Osteoblast (primary cell): ENCODE measurements around the gene PYROXD2. TPM values are rescaled to one million over a fixed set of nuclear protein-coding genes. Genes with fewer than 3 reads are reported as not detected.
A peak's percentile ranks its signal among the peaks of the same experiment; 100 is the strongest.

Experiments
- DNase-seq: peaks from one replicate; pipeline ENCODE4 v3.0.0; 2011; ENCODE audit warnings: low spot score, mixed read lengths; ENCODE audit not compliant: insufficient read length; ENCODE audit errors: missing footprints
- H2AFZ ChIP-seq: 2 replicates; pipeline ENCODE4 v1.6.0; 2011; ENCODE audit warnings: mild to moderate bottlenecking, low read length
- H3K27ac ChIP-seq: 2 replicates; pipeline ENCODE4 v1.5.1; 2011; ENCODE audit warnings: mild to moderate bottlenecking, low read depth, low read length, moderate library complexity
- H3K27me3 ChIP-seq: 2 replicates; pipeline ENCODE4 v1.6.0; 2012; ENCODE audit warnings: mild to moderate bottlenecking, control low read depth, inconsistent platforms, low read length, moderate library complexity; ENCODE audit not compliant: insufficient read depth
- H3K36me3 ChIP-seq: 2 replicates; pipeline ENCODE4 v1.5.1; 2011; ENCODE audit warnings: mild to moderate bottlenecking, low read length, control low read depth, moderate library complexity; ENCODE audit not compliant: insufficient read depth
- H3K4me1 ChIP-seq: 2 replicates; pipeline ENCODE4 v1.5.1; 2011; ENCODE audit warnings: mild to moderate bottlenecking, low read length, control low read depth, moderate library complexity; ENCODE audit not compliant: insufficient read depth
- H3K4me2 ChIP-seq: 2 replicates; pipeline ENCODE4 v1.6.0; 2011; ENCODE audit warnings: mild to moderate bottlenecking, low read length; ENCODE audit not compliant: insufficient read depth
- H3K4me3 ChIP-seq: fragments of 200-600 bp; sonication (generic); 3 replicates; pipeline ENCODE4 v1.5.1; 2012; ENCODE audit warnings: mild to moderate bottlenecking, low read length, inconsistent platforms; ENCODE audit not compliant: insufficient read depth
- H3K79me2 ChIP-seq: 2 replicates; pipeline ENCODE4 v1.6.0; 2012; ENCODE audit warnings: mild to moderate bottlenecking, low read length, control low read depth, inconsistent platforms; ENCODE audit not compliant: insufficient read depth
- H3K9me3 ChIP-seq: 2 replicates; pipeline ENCODE4 v1.5.1; 2011; ENCODE audit warnings: low read depth, low read length, control low read depth
- H4K20me1 ChIP-seq: 2 replicates; pipeline ENCODE4 v1.6.0; 2012; ENCODE audit warnings: mild to moderate bottlenecking, low read length, control low read depth; ENCODE audit not compliant: insufficient read depth
- total RNA-seq: library from RNA; depleted of rRNA; stranded (reverse); fragments of >200 nt; gene quantifications from 2 replicates; pipeline ENCODE4 v1.2.3, GENCODE V29; 2012
- TF ChIP-seq, protein P1 (sequence below): IDR thresholded peaks from 2 replicates; pipeline ENCODE4 v1.5.1; 2011; ENCODE audit warnings: mild to moderate bottlenecking, low read depth, low read length, moderate library complexity; ENCODE audit errors: extremely low read depth

PYROXD2 gene
- total RNA-seq, 1 donor: 11.6 TPM

DNA sequence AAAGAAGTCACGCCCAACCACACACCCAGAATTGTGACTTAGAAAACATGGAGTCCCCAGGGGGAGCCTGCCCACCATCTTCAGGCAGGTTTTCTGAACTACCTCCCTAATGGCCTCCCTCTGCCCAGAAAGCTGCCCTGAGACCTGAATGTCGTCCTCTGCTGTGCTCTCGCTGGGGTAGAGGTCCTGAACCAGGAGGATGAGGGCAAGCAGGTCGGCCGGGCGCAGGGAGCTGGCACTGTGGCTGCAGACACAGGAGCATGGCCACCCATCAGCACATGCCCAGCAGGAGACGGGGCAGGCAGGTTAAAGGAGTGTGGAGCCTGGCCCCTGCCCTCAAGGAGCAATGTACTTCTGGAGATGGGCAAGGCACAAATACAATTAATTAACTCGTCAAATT lies 15.4 kb upstream of the PYROXD2 start:
- no peaks in the 10 kb centered on the region for H3K79me2 ChIP-seq
- H2AFZ ChIP-seq: no peak overlapping the region
- no peaks in the 10 kb centered on the region for H3K27me3 ChIP-seq
- H3K27ac ChIP-seq: no peak overlapping the region
- no peak overlapping the region for H3K4me2 ChIP-seq
- peaks cover 53% of the 10 kb centered on the region for H3K36me3 ChIP-seq
- H3K4me3 ChIP-seq: no peak overlapping the region
- H3K4me1 ChIP-seq: peaks cover 6% of the 10 kb centered on the region
- H4K20me1 ChIP-seq: no peaks in the 10 kb centered on the region
- TF ChIP-seq, protein P1, sequence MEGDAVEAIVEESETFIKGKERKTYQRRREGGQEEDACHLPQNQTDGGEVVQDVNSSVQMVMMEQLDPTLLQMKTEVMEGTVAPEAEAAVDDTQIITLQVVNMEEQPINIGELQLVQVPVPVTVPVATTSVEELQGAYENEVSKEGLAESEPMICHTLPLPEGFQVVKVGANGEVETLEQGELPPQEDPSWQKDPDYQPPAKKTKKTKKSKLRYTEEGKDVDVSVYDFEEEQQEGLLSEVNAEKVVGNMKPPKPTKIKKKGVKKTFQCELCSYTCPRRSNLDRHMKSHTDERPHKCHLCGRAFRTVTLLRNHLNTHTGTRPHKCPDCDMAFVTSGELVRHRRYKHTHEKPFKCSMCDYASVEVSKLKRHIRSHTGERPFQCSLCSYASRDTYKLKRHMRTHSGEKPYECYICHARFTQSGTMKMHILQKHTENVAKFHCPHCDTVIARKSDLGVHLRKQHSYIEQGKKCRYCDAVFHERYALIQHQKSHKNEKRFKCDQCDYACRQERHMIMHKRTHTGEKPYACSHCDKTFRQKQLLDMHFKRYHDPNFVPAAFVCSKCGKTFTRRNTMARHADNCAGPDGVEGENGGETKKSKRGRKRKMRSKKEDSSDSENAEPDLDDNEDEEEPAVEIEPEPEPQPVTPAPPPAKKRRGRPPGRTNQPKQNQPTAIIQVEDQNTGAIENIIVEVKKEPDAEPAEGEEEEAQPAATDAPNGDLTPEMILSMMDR: no peak
- H3K9me3 ChIP-seq: no peaks in the 10 kb centered on the region
- peak; percentile 52 for DNase-seq

DNA sequence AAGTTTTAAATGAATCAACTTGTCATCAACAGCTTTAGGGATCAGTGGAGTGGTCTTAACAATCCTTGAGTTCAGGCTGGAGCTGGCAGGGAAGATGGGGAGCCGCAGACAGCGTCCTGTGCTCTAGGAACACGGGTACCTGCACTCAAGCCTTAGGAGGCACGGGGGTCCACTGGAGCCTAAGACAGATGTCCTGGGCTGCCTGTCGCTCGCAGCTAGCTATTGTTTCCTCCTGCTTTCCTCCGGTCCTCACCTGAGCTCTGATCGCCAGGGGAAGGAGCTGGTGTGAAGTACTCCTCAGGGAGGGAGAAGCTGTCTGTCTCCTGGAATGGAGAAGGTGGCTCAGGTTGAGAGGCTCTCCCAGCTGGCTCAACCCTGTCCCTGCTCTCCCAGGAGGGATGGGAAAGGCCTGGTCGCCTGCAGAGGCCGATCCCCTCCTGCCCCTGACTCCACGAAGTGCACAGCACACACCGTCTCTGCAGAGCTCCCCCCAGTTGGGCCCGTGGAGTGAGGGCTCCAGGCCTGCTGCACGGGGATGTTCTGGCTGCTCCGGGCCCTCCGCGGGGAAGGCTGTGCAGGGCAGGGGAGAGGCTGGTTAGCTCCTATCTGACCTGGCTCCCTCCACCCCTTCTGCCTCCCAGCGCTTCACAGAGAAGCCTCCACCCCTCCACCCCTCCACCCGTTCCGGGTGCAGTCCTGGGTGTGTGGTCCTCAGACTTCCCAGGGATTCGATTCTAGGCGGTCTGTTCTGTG lies 14.5 kb upstream of the PYROXD2 start:
- H3K4me1 ChIP-seq: peaks cover under 1% of the 10 kb centered on the region
- H3K79me2 ChIP-seq: no peaks in the 10 kb centered on the region
- no peak overlapping the region for H2AFZ ChIP-seq
- no peak overlapping the region for H3K4me3 ChIP-seq
- TF ChIP-seq, protein P1: no peak
- H3K4me2 ChIP-seq: no peak overlapping the region
- peaks cover 45% of the 10 kb centered on the region for H3K36me3 ChIP-seq
- no peak overlapping the region for H3K27ac ChIP-seq
- H4K20me1 ChIP-seq: no peaks in the 10 kb centered on the region
- H3K9me3 ChIP-seq: no peaks in the 10 kb centered on the region
- peak; percentile 26 for DNase-seq
- H3K27me3 ChIP-seq: no peaks in the 10 kb centered on the region

DNA sequence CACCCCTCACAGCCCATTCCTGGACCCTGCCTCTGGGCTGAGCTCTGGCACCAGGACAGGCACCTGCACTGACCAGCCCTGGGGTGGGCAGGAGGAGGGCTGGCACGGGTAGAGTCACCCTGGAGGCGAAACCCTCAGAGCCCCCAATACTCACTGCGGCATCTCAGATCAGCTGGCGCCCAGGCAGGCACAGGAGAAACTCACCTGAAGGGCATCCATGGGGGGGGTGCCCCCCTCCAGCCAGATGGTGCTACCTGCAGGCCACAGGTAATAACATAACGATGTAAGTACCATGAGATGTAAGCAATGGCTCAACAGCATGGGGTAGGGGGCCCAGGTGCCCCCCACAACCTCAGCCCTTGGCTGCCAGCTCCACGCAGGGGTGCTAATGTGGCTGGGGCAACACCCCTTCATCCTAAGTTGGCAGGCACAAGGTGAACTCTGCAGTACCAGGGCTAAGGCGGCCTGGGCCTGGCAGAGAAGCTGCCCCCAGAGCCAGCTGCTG lies 12.1 kb upstream of the PYROXD2 start:
- Histone ChIP-seq H4K20me1 (no peaks in the 10 kb centered on the region), H3K79me2 (no peaks in the 10 kb centered on the region), H3K27ac (no peak overlapping the region), H3K4me2 (no peak overlapping the region), H3K4me1 (no peaks in the 10 kb centered on the region), H3K9me3 (no peaks in the 10 kb centered on the region), H3K36me3 (peaks cover 24% of the 10 kb centered on the region), H2AFZ (no peak overlapping the region), H3K27me3 (no peaks in the 10 kb centered on the region), H3K4me3 (no peak overlapping the region)
- peak; percentile 70 for DNase-seq
- TF ChIP-seq, protein P1: no peak

DNA sequence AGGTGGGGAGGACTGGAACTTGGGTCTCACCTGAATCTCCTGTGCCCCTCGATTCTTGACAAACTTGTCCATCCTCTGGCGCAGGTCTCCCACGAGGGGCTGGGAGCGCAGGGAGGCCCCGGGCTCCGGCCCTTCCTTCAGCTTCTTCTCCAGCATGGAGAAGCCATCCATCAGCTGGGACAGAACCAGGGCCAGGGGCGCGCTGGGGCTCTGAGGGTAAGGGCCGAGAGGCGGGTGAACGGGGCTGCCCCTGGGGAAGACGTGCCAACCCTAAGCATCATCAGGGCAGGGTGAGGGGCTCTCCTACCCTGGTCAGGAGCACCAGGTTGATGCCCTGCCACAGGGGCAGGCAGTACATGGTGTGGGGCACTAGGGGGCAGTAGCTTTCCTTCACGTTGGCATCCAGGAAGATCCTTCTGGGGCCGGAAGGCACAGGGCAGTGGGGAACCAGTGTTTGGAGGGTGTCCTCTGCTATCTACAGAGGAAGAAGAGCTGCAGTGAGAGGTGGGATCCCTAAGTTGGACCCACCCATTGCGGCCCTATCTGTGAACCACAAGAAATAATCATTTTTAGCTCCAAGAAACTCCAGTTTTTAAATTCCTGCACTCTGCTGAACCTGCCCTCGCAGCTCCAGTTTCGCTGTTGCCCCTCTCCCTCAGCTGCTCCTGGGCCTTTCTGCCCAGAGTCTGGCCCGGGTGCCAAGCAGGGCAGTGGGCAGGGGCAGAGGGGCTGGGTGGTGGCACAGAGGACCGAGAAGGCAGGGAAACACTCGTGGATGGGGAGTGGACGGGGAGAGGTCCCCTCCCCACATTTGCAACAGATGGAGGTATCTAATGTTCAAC lies 10.8 kb upstream of the PYROXD2 start:
- Histone ChIP-seq H3K27ac (no peak overlapping the region), H3K4me3 (no peak overlapping the region), H4K20me1 (no peaks in the 10 kb centered on the region), H3K4me1 (no peaks in the 10 kb centered on the region), H3K9me3 (no peaks in the 10 kb centered on the region), H3K4me2 (no peak overlapping the region), H3K79me2 (no peaks in the 10 kb centered on the region), H3K27me3 (no peaks in the 10 kb centered on the region), H3K36me3 (peaks cover 14% of the 10 kb centered on the region), H2AFZ (no peak overlapping the region)
- DNase-seq: peak; percentile 92
- TF ChIP-seq, protein P1: peak; percentile 72
